Trophoblast cell (in vitro differentiated cells and primary cell): Measurements from ENCODE around the gene BTC.

Source experiments
- DNase-seq, 2 donors: peaks; one replicate each; pipeline ENCODE4 v3.0.0-alpha.2; 2016
- H2AFZ ChIP-seq: 2 replicates; pipeline ENCODE4 v1.6.1; 2013; ENCODE audit warnings: low read length, moderate library complexity, mild to moderate bottlenecking; ENCODE audit not compliant: insufficient read depth, poor library complexity
- H2AK5ac ChIP-seq: 2 replicates; pipeline ENCODE4 v1.6.1; 2013; ENCODE audit warnings: mild to moderate bottlenecking, low read length
- H2BK120ac ChIP-seq: 2 replicates; pipeline ENCODE4 v1.6.1; 2013; ENCODE audit warnings: low read length, mild to moderate bottlenecking, moderate library complexity; ENCODE audit not compliant: insufficient read depth, poor library complexity
- H2BK12ac ChIP-seq: 2 replicates; pipeline ENCODE4 v1.6.1; 2013; ENCODE audit warnings: mild to moderate bottlenecking, low read length, moderate library complexity
- H2BK5ac ChIP-seq: 2 replicates; pipeline ENCODE4 v1.6.1; 2013; ENCODE audit warnings: low read length, low read depth, moderate library complexity, mild to moderate bottlenecking; ENCODE audit not compliant: poor library complexity
- H3K14ac ChIP-seq: 2 replicates; pipeline ENCODE4 v1.6.1; 2013; ENCODE audit warnings: mild to moderate bottlenecking, low read length
- H3K18ac ChIP-seq: 2 replicates; pipeline ENCODE4 v1.6.1; 2013; ENCODE audit warnings: mild to moderate bottlenecking, low read length
- H3K23ac ChIP-seq: 2 replicates; pipeline ENCODE4 v1.6.1; 2013; ENCODE audit warnings: low read length
- H3K27ac ChIP-seq: 2 replicates; pipeline ENCODE4 v1.5.1; 2013; ENCODE audit warnings: low read depth, mild to moderate bottlenecking, inconsistent platforms, low read length, moderate library complexity
- H3K27me3 ChIP-seq: 2 replicates; pipeline ENCODE4 v1.6.1; 2013; ENCODE audit warnings: inconsistent platforms, mild to moderate bottlenecking, low read length, moderate library complexity; ENCODE audit not compliant: insufficient read depth
- H3K36me3 ChIP-seq, 2 experiments: 1 replicate in 1 of 2; 2 replicates in 1 of 2; pipeline ENCODE4 v1.6.1; 2013; ENCODE audit warnings: low read length in 2 of 2, mild to moderate bottlenecking in 2 of 2, moderate library complexity in 1 of 2; ENCODE audit not compliant: insufficient read depth in 2 of 2, control insufficient read depth in 1 of 2
- H3K4ac ChIP-seq: 2 replicates; pipeline ENCODE4 v1.6.1; 2013; ENCODE audit warnings: low read depth, mild to moderate bottlenecking, low read length, moderate library complexity
- H3K4me1 ChIP-seq, 2 experiments: 1 replicate in 1 of 2; 2 replicates in 1 of 2; pipeline ENCODE4 v1.6.1; 2013; ENCODE audit warnings: low read length in 2 of 2, mild to moderate bottlenecking in 2 of 2, moderate library complexity in 1 of 2; ENCODE audit not compliant: insufficient read depth in 2 of 2, control insufficient read depth in 1 of 2
- H3K4me2 ChIP-seq: 2 replicates; pipeline ENCODE4 v1.6.1; 2013; ENCODE audit warnings: inconsistent platforms, mild to moderate bottlenecking, low read length, moderate library complexity
- H3K4me3 ChIP-seq: 2 replicates; pipeline ENCODE4 v1.5.1; 2013; ENCODE audit warnings: mild to moderate bottlenecking, low read depth, low read length, inconsistent platforms
- H3K79me1 ChIP-seq: one replicate; pipeline ENCODE4 v1.6.1; 2013; ENCODE audit warnings: low read length
- H3K79me2 ChIP-seq: 2 replicates; pipeline ENCODE4 v1.6.1; 2013; ENCODE audit warnings: low read length, mild to moderate bottlenecking; ENCODE audit not compliant: control insufficient read depth, insufficient read depth, poor library complexity
- H3K9ac ChIP-seq: 2 replicates; pipeline ENCODE4 v1.6.1; 2013; ENCODE audit warnings: mild to moderate bottlenecking, low read length
- H3K9me3 ChIP-seq: 2 replicates; pipeline ENCODE4 v1.6.1; 2013; ENCODE audit warnings: low read depth, mild to moderate bottlenecking, control low read depth, inconsistent platforms, low read length; ENCODE audit not compliant: insufficient read depth
- H4K12ac ChIP-seq: 2 replicates; pipeline ENCODE4 v1.6.1; 2013; ENCODE audit warnings: low read depth, mild to moderate bottlenecking, low read length, moderate library complexity
- H4K8ac ChIP-seq: 2 replicates; pipeline ENCODE4 v1.6.1; 2013; ENCODE audit warnings: low read depth, mild to moderate bottlenecking, low read length, moderate library complexity
- H4K91ac ChIP-seq: one replicate; pipeline ENCODE4 v1.6.1; 2013; ENCODE audit warnings: low read depth, mild to moderate bottlenecking, low read length, moderate library complexity
- WGBS: extraction: QIAGEN DNeasy Blood & Tissue Kit; methylation state at CpG from one replicate; pipeline ENCODE4 v1.1.7; 2013; ENCODE audit warnings: missing lambda C conversion rate; ENCODE audit not compliant: insufficient read length, insufficient coverage; ENCODE audit errors: extremely low coverage; 5-methylcytosine and 5-hydroxymethylcytosine counted together

The BTC gene

DNA sequence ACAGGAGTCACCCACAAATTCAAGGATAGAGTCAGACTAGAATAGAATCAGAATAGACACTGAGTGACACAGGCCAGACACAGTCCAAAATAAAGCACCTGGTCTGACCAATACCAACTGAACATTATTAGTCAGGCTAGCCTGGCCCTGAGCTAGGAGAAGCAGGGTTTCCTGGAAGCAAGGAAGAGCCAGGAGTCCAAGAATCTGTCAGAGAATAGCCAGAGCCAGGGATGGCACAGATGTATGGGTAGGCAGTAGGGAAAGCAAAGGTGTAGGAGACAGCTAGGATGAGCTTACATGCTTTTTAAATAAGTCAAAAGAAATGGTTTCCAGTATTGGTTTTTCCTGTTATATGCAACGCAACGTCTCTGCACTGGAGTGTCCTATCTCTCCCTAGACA is 3.7 kb downstream of the BTC start:
- H3K4me3 ChIP-seq: no peak overlapping the region
- H3K4ac ChIP-seq: no peak overlapping the region
- no peak overlapping the region for H3K9ac ChIP-seq
- H2BK5ac ChIP-seq: no peak overlapping the region
- H3K27me3 ChIP-seq: no peaks in the 10 kb centered on the region
- no peak overlapping the region for H2AK5ac ChIP-seq
- H3K9me3 ChIP-seq: no peaks in the 10 kb centered on the region
- no peak overlapping the region for H4K91ac ChIP-seq
- DNase-seq: no peak
- no peak overlapping the region for H2BK120ac ChIP-seq
- H2AFZ ChIP-seq: no peak overlapping the region
- no peak overlapping the region for H4K12ac ChIP-seq
- peaks cover 10% of the 10 kb centered on the region in 2 experiments for H3K4me1 ChIP-seq
- no CpG with 5 or more reads among the region's 2 CpGs for WGBS
- no peak overlapping the region for H3K23ac ChIP-seq
- H3K79me2 ChIP-seq: no peaks in the 10 kb centered on the region
- no peak overlapping the region for H3K27ac ChIP-seq
- H4K8ac ChIP-seq: no peak overlapping the region
- H3K79me1 ChIP-seq: no peaks in the 10 kb centered on the region
- no peak overlapping the region for H3K14ac ChIP-seq
- no peaks in the 10 kb centered on the region for H3K36me3 ChIP-seq
- H2BK12ac ChIP-seq: no peak overlapping the region
- H3K4me2 ChIP-seq: no peak overlapping the region
- no peak overlapping the region for H3K18ac ChIP-seq

DNA sequence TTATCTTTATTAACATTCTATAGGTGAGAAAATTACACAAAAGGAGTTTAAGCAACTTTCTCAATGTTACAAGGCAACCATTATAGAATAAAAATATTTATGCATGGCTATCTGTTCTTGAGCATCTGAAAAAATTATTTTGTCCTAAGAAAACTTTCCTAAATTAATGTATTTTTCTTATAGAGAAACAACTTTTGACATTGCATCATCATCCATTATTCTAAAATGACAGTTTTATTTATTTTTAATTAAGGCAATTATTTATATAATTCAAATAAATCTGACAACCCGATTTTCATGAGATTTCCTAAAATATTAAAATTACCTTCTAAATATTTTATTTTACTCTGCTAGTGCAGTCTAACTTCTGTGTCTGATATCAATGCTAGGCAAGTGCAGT is 4.8 kb downstream of the BTC start:
- Histone ChIP-seq H2AK5ac (no peak overlapping the region), H3K4ac (no peak overlapping the region), H3K27me3 (no peaks in the 10 kb centered on the region), H3K4me1 (peaks cover 8% of the 10 kb centered on the region in 2 experiments), H2AFZ (no peak overlapping the region), H2BK12ac (no peak overlapping the region), H4K91ac (no peak overlapping the region), H4K8ac (no peak overlapping the region), H3K4me2 (no peak overlapping the region), H3K79me1 (no peaks in the 10 kb centered on the region), H3K4me3 (no peak overlapping the region), H4K12ac (no peak overlapping the region), H3K9me3 (no peaks in the 10 kb centered on the region), H3K36me3 (no peaks in the 10 kb centered on the region), H2BK120ac (no peak overlapping the region), H3K79me2 (no peaks in the 10 kb centered on the region), H3K27ac (no peak overlapping the region), H3K9ac (no peak overlapping the region), H2BK5ac (no peak overlapping the region), H3K14ac (no peak overlapping the region), H3K23ac (no peak overlapping the region), H3K18ac (no peak overlapping the region)
- DNase-seq: no peak
- no CpG with 5 or more reads among the region's 1 CpG for WGBS

DNA sequence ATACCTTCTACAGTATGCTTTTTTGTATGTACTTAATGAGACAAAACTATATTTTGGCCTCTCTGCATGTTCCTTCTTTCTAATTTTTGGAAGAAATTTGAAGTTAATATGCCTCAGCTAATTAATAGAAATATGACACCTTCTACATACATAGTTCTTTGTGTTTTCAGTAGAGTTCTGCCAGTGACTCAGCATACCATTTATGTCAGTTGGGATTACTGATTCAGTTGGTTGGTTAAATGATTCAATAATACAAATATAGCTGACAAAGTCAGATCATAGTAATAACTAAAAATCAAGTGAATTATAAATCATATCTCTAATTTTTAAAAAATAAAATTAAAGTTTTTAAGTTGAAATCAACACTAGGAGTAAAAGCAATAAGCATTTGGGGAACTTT is 16.8 kb downstream of the BTC start:
- Histone ChIP-seq H3K9ac (no peak overlapping the region), H3K79me1 (no peaks in the 10 kb centered on the region), H2BK5ac (no peak overlapping the region), H4K8ac (no peak overlapping the region), H3K9me3 (no peaks in the 10 kb centered on the region), H3K27me3 (no peaks in the 10 kb centered on the region), H4K91ac (no peak overlapping the region), H2AK5ac (no peak overlapping the region), H4K12ac (no peak overlapping the region), H3K14ac (no peak overlapping the region), H3K27ac (no peak overlapping the region), H2BK12ac (no peak overlapping the region), H3K4me2 (no peak overlapping the region), H3K18ac (no peak overlapping the region), H3K4me1 (no peaks in the 10 kb centered on the region), H3K36me3 (no peaks in the 10 kb centered on the region), H2AFZ (no peak overlapping the region), H3K4ac (no peak overlapping the region), H2BK120ac (no peak overlapping the region), H3K79me2 (no peaks in the 10 kb centered on the region), H3K23ac (no peak overlapping the region), H3K4me3 (no peak overlapping the region)
- no peak for DNase-seq

DNA sequence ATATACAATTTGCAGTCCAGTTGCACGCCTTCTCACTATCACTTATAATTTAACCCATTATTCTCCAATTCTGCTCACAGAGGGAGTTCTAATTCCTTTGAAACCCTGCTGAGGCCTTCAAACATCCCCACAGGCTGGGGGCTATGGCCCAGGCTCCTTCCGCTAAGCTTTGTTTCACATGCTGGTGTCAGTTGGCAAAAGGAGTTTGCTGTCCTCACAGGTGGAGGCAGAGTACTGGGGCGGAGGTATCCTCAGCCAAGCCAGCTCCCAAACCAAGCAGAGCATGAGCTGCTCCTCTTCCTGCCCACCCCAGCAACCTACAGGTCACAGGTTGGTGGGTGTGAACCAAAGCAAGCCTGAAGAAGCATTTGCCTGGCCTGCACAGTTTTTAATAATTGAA is 21.5 kb downstream of the BTC start:
- Histone ChIP-seq H3K23ac (no peak overlapping the region), H2BK5ac (no peak overlapping the region), H2BK12ac (no peak overlapping the region), H3K9me3 (no peaks in the 10 kb centered on the region), H2AK5ac (no peak overlapping the region), H4K8ac (no peak overlapping the region), H3K4me3 (no peak overlapping the region), H2AFZ (no peak overlapping the region), H3K27ac (no peak overlapping the region), H3K14ac (no peak overlapping the region), H3K4me2 (no peak overlapping the region), H2BK120ac (no peak overlapping the region), H3K9ac (no peak overlapping the region), H4K12ac (no peak overlapping the region), H3K4ac (no peak overlapping the region), H3K4me1 (no peaks in the 10 kb centered on the region), H3K18ac (no peak overlapping the region), H3K36me3 (no peaks in the 10 kb centered on the region), H3K79me2 (no peaks in the 10 kb centered on the region), H3K79me1 (no peaks in the 10 kb centered on the region), H3K27me3 (no peaks in the 10 kb centered on the region), H4K91ac (no peak overlapping the region)
- no peak for DNase-seq
- no CpG with 5 or more reads among the region's 3 CpGs for WGBS

DNA sequence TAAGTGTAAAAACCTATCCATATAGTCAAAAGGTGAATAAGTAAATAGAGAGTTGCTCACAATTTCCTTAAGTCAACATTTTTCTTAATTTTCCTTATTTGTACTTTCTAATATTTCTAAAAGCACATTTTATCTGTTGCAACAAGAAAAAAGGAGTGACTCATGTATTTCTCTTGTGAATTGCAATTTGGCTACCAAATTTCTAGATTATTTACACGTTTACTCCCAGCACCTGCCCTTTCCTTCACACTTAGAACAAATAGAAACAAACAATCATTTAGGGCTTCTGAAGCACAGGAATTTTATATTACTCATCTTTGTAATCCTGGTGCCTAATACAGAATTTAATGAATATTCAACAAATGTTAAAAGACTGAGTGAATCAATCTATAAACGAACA is 22.2 kb downstream of the BTC start:
- Histone ChIP-seq H4K12ac (no peak overlapping the region), H4K91ac (no peak overlapping the region), H3K36me3 (no peaks in the 10 kb centered on the region), H3K27ac (no peak overlapping the region), H3K4me3 (no peak overlapping the region), H2BK5ac (no peak overlapping the region), H3K4me2 (no peak overlapping the region), H2AFZ (no peak overlapping the region), H4K8ac (no peak overlapping the region), H3K14ac (no peak overlapping the region), H2BK12ac (no peak overlapping the region), H3K9me3 (no peaks in the 10 kb centered on the region), H3K27me3 (no peaks in the 10 kb centered on the region), H3K4ac (no peak overlapping the region), H2AK5ac (no peak overlapping the region), H3K79me2 (no peaks in the 10 kb centered on the region), H3K9ac (no peak overlapping the region), H3K18ac (no peak overlapping the region), H2BK120ac (no peak overlapping the region), H3K79me1 (no peaks in the 10 kb centered on the region), H3K23ac (no peak overlapping the region), H3K4me1 (no peaks in the 10 kb centered on the region)
- no CpG with 5 or more reads among the region's 2 CpGs for WGBS
- DNase-seq: no peak
